Measurements from ENCODE around the gene FARS2.

The FARS2 gene

GRCh38 chr6:5610640-5611039 is 349.3 kb downstream of the FARS2 start:
- in situ Hi-C loops (cut with MboI; ENCODE audit: low sequenced_read_pairs): no loop called here

- in situ Hi-C loops (cut with MboI; ENCODE audit: low sequenced_read_pairs): no loop called here
Observed at GRCh38 chr6:5617179-5617578, 355.9 kb downstream of the FARS2 start.

GRCh38 chr6:5619249-5619648 is 357.9 kb downstream of the FARS2 start:
- in situ Hi-C loops (cut with MboI; ENCODE audit: low sequenced_read_pairs): no loop called here

- in situ Hi-C loops (cut with MboI; ENCODE audit: low sequenced_read_pairs): no loop called here
Observed at GRCh38 chr6:5622276-5623005, 361.1 kb downstream of the FARS2 start.

- in situ Hi-C loops (cut with MboI; ENCODE audit: low sequenced_read_pairs): no loop called here
Observed at GRCh38 chr6:5623769-5624168, 362.5 kb downstream of the FARS2 start.

GRCh38 chr6:5624256-5624655 is 362.9 kb downstream of the FARS2 start:
- in situ Hi-C loops (cut with MboI; ENCODE audit: low sequenced_read_pairs): no loop called here

GRCh38 chr6:5626727-5627426 is 365.6 kb downstream of the FARS2 start:
- in situ Hi-C loops (cut with MboI; ENCODE audit: low sequenced_read_pairs): no loop called here

- in situ Hi-C loops (cut with MboI; ENCODE audit: low sequenced_read_pairs): no loop called here
Observed at GRCh38 chr6:5630636-5631035, 369.3 kb downstream of the FARS2 start.

- in situ Hi-C loops (cut with MboI; ENCODE audit: low sequenced_read_pairs): no loop called here
Observed at GRCh38 chr6:5632348-5632935, 371.1 kb downstream of the FARS2 start.

- in situ Hi-C loops (cut with MboI; ENCODE audit: low sequenced_read_pairs): no loop called here
Observed at GRCh38 chr6:5634525-5634924, 373.2 kb downstream of the FARS2 start.

GRCh38 chr6:5636210-5637030 is 375.1 kb downstream of the FARS2 start:
- in situ Hi-C loops (cut with MboI; ENCODE audit: low sequenced_read_pairs): no loop called here

GRCh38 chr6:5637714-5638113 is 376.4 kb downstream of the FARS2 start:
- in situ Hi-C loops (cut with MboI; ENCODE audit: low sequenced_read_pairs): no loop called here

GRCh38 chr6:5638666-5639065 is 377.4 kb downstream of the FARS2 start:
- in situ Hi-C loops (cut with MboI; ENCODE audit: low sequenced_read_pairs): no loop called here

GRCh38 chr6:5639193-5639592 is 377.9 kb downstream of the FARS2 start:
- in situ Hi-C loops (cut with MboI; ENCODE audit: low sequenced_read_pairs): no loop called here

- in situ Hi-C loops (cut with MboI; ENCODE audit: low sequenced_read_pairs): no loop called here
Observed at GRCh38 chr6:5640614-5641013, 379.3 kb downstream of the FARS2 start.

GRCh38 chr6:5644523-5645185 is 383.3 kb downstream of the FARS2 start:
- in situ Hi-C loops (cut with MboI; ENCODE audit: low sequenced_read_pairs): no loop called here

GRCh38 chr6:5645328-5646290 is 384.3 kb downstream of the FARS2 start:
- in situ Hi-C loops (cut with MboI; ENCODE audit: low sequenced_read_pairs): no loop called here

- in situ Hi-C loops (cut with MboI; ENCODE audit: low sequenced_read_pairs): no loop called here
Observed at GRCh38 chr6:5652406-5653137, 391.3 kb downstream of the FARS2 start.

GRCh38 chr6:5653801-5654200 is 392.5 kb downstream of the FARS2 start:
- in situ Hi-C loops (cut with MboI; ENCODE audit: low sequenced_read_pairs): no loop called here
